Measurements from ENCODE around the gene MYO9B.

Gene MYO9B, protein sequence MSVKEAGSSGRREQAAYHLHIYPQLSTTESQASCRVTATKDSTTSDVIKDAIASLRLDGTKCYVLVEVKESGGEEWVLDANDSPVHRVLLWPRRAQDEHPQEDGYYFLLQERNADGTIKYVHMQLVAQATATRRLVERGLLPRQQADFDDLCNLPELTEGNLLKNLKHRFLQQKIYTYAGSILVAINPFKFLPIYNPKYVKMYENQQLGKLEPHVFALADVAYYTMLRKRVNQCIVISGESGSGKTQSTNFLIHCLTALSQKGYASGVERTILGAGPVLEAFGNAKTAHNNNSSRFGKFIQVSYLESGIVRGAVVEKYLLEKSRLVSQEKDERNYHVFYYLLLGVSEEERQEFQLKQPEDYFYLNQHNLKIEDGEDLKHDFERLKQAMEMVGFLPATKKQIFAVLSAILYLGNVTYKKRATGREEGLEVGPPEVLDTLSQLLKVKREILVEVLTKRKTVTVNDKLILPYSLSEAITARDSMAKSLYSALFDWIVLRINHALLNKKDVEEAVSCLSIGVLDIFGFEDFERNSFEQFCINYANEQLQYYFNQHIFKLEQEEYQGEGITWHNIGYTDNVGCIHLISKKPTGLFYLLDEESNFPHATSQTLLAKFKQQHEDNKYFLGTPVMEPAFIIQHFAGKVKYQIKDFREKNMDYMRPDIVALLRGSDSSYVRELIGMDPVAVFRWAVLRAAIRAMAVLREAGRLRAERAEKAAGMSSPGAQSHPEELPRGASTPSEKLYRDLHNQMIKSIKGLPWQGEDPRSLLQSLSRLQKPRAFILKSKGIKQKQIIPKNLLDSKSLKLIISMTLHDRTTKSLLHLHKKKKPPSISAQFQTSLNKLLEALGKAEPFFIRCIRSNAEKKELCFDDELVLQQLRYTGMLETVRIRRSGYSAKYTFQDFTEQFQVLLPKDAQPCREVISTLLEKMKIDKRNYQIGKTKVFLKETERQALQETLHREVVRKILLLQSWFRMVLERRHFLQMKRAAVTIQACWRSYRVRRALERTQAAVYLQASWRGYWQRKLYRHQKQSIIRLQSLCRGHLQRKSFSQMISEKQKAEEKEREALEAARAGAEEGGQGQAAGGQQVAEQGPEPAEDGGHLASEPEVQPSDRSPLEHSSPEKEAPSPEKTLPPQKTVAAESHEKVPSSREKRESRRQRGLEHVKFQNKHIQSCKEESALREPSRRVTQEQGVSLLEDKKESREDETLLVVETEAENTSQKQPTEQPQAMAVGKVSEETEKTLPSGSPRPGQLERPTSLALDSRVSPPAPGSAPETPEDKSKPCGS (N-terminal part only)

DNA sequence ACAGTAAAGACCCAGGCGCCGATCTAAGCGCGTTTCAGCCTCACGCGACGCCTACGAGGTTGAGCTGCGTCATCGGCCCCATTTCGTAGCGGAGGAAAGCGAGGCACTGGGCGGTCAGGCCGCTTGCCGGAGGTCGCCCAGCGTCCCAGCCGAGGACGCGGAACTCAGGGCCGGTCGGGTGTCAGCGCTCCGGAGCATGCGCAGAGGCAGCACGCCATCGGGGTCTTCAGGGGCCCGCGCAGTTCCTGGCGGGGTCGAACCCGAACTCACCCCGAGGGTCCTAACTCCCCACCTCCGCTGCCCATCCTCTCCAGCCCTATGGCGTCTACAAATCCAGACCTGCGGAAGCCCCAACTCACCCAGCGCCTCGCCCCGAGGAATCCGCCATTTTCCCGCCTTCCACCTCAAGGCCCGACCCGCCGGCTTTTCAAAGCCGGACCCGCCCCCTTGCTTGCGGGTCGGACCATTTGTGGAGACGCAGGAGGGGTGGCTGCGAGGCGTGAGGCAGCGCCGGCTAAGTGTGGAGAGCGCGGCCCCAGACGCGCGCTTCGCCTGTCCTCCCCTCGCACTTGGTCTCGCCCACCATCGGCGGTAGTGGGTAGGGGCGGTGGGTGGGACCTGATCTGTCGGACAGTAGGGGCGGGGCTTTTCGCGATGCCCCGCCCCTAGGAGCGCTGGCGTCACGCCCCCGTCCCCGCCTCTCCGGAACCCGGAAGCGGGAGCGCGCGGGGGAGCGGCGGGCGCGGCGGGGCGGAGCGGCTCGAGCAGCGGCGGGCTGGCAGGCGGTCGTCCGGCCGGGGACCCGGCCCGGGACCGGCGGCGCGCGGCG, at the start of gene MYO9B, which contains the start of gene HAUS8:
Gene MYO9B, plus strand, starts transcription at position 743 of the 829 bp plus-strand sequence. CDS start 25,941 bp downstream, outside the sequence.
Gene HAUS8, minus strand, starts transcription at position 418 of the 829 bp plus-strand sequence. Its CDS starts 30 bp downstream, at position 388.
- DNase-seq: peak; percentile 66 to 100 (median 98)

DNA sequence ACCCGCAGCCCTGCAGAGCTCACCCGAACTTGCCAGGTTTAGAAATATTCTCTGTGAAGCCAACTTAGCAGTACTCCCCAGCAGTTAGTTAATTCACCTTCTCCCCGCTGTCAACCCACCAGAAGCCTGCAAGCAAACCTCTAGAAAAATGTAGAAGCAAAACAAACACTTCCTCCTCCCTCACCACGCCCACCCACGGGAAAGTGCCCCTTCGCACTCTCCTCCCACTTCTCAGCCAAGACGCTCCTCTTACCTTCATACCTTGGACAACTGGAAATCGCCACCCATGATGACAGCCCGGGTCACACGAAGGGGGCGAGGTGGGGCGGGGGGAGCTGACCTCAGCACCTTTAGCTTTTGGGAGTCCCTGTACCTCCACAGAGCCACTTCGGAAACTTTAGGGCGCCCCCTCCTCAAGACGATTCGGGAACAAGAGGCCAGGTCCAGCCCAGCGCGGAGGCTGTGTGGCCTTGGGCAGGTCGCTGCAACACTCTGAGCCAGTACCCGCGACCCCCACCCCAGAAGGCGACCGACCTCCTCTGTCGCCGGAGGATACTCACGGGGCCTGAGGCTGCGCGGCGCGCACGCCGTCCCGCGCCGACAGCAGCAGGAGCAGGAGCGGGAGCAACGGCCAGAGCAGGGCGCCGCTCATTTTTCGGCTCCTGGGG, 49.5 kb upstream of the MYO9B start:
- no peak for DNase-seq

DNA sequence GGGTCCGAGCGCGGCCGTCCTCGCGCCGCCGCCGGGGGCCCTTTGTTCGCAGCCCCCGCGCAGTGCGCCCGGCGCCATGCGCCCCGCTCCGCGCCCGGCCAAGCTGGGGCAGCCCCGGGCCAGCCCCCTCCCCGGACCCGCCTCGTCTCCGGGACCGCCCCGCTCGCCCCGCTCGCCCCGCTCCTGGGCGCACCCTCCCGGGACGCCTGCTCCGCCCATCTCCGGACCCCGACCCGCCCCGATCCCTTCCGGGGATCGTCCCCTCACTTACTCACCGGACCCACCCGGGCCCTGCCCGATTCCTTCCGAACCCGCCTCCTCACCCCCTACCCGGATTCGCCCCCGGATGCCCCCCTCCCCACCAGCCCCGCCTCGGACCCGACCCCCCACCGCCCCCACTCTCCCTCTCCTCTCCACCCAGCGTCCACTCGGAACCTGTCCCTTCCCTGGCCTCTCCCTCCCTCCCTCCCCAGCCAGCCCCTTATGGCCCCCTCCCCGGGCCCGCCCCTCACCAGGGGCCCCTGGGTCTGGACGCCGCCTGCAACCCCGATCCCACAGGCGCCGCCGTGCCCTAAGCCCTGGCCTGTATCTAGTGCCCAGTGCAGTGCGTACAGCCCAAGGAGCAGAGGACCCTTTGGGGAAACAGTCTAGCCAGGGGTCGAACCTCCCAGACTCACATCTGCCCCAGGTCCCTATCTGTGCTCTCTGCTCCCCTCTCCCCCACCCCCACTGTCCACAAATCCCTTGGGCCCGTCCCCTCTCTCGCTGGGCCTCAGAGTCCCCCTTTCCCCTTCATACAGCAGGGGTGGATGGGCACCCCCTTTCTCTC, 48.7 kb upstream of the MYO9B start, which contains the start of gene CPAMD8:
Gene CPAMD8, minus strand, starts transcription at position 105 of the 829 bp plus-strand sequence. CDS start 168 bp downstream, outside the sequence.
- DNase-seq: no peak

DNA sequence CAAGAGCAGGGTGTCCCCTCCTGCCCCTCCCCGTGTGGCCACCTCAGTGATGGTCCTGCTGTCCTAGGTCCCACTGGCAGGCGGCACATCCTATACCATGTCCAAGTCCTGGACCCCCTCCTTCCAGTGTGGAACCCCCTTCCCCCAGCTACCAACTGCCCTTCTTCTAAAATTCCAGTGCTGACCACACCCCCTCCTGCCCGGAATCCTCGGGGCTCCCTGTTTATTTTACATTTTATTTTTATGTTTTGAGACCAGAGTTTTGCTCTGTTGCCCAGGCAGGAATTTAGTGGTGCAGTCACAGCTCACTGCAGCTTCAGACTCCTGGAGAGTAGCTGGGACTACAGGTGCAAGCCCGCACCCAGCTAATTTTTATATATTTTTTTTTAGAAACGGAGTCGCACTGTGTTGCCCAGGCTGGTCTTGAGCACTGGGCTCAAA, 48.0 kb upstream of the MYO9B start:
- no peak for DNase-seq

DNA sequence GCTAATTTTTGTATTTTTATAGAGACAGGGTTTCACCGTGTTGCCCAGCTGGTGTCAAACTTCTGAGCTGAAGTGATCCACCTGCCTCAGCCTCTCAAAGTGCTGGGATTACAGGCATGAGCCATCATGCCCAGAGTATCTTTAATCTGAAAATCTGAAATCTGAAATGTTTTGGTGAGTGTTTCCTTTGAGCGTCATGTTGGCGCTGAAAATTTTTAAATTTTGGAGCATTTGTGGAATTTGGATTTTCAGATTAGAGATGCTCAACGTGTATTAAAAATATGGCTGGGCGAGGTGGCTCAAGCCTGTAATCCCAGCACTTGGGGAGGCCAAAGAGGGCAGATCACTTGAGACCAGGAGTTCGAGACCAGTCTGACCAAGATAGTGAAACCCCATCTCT, 43.8 kb upstream of the MYO9B start:
- DNase-seq: no peak

DNA sequence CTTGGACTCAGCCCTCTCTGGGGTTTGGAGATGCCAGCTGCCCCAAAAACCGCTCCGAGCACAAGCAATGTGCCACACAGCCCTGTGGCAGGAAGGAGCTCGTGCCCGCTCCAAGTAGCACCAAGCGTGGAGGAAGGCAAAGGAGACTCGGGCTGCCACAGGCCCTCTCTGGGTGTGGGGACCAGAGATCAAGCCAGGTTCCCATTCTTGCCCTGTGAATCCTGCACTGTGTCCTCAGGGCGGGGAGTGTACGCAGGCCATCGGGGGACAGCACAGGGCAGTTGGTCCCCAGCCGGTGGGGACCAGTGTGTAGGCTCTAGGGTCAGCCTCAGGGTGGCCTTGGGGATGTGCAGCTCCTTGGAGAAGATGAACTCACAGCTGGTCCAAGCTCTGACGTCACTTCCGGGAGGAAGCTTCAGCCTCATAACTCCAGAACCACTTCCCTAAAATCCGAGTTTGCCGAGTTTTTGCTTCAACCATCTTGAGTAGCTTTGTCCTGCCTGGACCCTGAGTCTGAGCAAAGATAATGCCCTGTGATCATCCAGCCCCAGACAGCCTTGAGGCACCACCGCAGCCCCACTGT, 39.6 kb upstream of the MYO9B start:
- DNase-seq: no peak

DNA sequence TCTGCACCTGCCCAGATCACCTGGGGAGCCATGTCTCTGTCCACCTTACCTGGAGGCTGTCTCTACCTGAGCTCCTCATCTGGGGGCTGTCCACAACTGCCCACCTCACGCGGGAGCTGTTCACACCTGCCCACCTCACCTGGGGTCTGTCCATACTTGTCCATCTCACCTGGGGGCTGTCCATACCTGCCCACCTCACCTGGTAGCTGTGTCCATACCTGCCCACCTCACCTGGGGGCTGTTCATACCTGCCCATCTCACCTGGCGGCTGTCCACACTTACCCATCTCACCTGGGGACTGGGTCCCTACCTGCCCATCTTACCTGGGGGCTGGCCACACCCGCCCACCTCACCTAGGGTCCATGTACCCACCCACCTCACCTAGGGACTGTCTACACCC, 38.9 kb upstream of the MYO9B start:
- no peak for DNase-seq

DNA sequence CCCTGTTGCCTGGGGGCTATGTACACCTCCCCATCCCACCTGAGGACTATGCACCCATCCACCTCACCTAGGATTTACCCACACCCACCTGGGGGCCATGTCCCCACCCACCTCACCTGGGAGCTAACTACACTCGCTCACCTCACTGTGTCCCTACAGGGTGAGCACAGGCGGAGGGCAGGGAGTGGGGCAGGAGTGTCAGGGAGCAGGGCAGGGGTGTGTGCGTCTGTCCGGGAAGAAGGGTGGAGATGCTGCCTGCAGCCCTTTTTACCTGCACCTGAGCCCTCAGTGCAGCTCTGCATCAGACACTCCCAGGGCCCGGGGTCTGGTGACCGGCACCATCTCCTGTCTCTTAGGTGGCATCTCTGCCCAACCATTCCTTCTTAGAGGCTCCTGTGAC, 38.4 kb upstream of the MYO9B start:
- DNase-seq: no peak

DNA sequence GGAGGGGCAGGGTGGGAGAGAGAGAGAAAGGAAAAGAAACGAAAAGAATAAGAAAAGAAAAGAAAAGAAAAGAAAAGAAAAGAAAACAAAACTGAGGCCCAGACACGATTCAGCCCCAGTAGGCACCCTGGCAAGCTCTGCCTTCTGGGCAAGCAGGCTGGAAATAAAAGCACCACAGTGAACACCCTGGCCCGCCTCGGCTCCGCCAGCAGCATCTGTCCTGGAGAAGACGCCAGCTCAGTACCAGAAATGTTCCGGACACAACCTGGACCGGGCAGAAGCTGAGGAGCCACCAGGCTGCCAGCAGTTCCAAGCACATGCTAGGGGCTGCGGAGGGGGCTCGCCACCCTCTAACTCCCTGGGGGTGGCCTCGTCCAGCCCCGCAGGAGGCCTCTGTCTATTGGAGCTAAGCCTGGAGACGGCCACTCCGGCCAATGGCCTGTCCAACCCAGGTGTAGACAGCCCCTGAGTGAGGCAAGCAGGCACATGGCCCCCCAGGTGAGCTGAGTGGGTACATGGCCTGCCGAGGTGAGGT, 37.5 kb upstream of the MYO9B start:
- peak in 23 of 51 donors; percentile 2 to 51 (median 20) for DNase-seq

DNA sequence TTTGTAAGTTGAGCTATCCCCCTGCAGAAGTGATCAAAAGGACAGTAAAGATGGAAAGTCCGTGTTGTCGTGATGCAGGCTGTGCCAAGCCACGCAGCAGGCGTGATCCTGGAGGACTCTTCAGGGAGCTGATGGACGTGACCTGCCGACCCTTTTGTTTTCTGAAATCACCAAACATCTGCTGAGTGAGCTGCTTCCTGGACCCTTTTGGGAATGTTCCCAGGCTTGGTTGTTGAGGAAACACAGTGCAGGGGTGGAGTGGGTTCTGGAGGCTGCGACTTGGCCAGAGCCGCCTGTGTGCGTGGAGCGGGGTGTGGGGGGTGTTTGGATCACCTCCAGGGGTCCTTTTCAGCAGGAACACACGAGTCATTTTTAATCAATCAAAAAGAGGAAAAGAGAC, 33.6 kb upstream of the MYO9B start:
- DNase-seq: no peak

DNA sequence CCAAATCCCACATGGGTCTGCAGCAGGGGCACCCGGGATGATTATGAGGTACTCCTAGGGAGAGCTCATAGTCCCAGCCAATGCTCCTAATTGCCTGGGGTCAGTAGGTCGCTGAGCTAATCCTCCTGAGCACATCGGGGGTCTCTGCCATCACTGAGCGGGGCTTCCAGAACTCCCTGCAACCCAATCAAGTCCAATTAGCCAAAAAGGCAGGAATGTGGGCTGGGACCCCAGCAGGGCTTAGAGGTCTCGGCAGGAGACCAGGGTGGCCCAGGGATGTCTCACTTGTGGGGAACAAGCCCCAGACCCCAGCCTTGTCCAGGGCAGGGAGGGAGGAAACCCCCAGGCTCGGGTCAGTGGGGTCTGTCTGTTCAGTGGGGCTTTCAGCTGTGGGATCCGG, 31.8 kb upstream of the MYO9B start:
- no peak for DNase-seq

DNA sequence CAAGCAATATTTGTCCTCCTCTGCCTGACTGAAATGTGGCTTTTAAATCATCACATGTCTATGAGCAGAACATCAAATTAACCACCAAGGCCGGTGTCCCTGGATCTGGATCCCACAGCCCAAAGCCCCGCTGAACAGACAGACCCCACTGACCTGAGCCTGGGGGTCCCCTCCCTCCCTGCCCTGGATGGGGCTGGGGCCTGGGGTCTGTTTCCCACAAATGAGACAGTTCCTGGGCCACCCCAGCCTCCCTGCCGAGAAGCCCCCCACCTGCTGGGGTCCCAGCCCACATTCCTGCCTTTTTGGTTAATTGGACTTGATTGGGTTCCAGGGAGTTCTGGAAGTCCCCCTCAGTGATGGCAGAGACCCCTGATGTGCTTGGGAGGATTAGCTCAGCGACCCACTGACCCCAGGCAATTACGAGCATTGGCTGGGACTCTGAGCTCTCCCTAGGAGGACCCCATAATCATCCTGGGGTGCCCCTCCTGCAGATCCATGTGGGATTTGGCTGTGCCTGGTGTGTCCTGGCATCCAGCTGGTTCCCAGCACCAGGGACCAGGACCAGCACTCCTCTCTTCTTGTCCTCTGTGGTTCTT, 29.6 kb upstream of the MYO9B start:
- no peak for DNase-seq

DNA sequence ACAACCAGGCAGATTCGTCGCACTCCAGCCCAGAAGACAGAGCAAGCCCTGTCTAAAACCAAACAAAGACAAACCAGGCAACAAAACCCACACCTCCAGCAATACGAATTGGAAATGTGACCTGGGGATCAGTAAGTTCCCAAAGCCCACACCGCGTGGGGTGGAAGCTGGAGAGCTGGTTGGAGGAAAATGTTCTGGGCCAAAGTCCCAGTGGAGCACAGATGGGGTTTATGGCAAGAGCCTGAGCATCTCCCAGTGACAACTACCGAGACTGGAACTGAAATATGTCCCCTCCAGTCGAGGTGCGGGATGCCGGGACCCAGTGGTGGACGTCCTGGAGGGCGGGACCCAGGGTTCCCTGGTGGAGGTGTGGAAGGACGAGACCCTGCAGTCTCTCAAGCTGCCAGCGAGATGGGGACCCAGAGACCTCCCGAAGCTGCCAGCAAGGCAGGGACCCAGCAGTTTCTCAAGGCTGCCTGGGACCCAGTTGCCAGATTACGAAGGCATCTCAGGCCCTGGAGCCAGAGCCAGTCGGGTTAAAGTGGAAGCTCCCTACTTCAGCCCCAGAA, 26.6 kb upstream of the MYO9B start:
- peak in 1 of 51 donors; percentile 12 for DNase-seq

DNA sequence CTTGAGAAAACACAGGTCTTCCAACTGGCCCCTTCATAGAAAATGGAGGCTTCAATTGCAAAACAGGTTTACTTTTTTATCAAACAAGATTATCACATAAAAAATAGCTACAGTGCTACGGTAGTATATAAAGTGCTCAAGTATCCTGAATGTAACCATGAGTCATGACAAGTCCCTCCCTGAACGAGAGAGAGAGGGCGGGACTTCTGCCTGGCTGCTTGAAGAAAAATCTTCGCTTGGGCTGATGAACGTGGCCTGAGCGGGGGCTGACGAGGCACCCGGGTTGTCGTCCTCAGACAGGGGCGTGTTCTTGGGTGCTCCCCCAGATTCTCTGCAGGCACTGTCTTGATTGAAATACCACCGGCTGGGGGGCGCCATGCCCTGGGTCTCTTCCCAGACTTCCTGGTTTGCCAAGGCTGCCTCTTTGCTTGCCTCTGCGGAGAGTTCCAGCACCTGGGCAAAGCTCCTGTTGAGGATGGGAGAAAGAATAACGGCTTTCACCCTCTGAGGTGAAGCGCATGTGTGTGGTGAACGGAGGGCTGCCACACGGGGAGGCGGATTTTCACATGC, 25.8 kb upstream of the MYO9B start:
- no peak for DNase-seq

DNA sequence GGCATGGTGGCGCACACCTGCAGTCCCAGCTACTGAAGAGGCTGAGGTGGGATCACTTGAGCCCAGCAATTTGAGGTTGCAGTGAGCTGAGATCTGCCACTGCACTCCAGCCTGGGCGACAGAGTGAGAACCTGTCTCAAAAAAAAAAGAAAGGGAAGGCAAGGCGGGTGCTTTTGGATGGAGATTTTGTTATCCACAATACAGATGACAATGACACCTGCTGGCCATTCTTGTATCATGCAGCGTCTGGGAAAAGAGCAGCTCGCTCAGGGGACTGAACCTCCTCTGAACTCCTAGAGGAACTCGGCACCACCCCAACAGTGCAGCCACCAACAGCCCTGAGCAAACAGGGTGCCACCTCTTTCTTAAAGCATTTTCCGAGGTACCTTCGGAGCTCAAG, 23.1 kb upstream of the MYO9B start:
- peak in 17 of 51 donors; percentile 0 to 49 (median 17) for DNase-seq

DNA sequence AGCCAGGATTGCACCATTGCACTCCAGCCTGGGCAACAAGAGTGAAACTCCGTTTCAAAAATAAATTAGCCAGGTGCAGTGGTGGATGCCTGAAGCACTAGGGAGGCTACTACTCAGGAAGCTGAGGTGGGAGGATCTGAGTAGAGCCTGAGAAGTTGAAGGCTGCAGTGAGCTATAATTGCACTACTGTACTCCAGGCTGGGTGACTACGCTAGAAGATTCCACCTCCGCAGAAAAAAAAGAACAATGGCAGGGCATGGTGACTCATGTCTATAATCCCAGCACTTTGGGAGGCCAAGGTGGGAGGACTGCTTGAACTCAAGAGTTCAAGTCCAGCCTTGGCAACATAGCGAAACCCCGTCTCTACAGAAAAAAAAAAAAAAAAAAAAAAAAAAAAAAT, 20.8 kb upstream of the MYO9B start:
- no peak for DNase-seq

DNA sequence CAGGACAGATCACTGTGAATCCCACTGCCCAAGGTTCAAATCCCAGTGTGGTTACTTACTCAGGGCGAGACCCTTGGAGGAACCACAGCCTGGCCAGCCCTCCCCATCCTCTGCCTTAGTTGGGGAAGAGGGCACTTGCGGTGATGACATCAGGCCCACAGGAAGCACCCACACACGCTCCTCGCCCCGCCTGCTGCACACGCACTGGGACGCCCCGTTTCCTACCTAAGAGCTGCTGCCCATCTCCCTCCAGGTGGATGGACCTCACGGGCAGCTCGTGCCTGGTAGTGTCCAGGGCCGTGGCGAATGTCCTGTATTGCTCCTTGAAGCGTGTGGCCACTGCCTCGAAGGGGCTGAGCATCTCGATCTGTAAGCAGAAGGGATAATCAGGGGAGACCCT, 19.9 kb upstream of the MYO9B start:
- DNase-seq: no peak
